Fibroblast of skin of left biceps (primary cell): Measurements from ENCODE around the gene PFKP.
"Not testable (repeated sequence)": the region's sequence is repeated elsewhere in the genome, so short reads cannot be mapped to it uniquely, and the experiment has no call there.

Experiments
- DNase-seq, 2 experiments: peaks; one replicate each; pipeline ENCODE4 v3.0.0-alpha.2; 2013; ENCODE audit warnings: low read depth in 2 of 2

The PFKP gene

DNA sequence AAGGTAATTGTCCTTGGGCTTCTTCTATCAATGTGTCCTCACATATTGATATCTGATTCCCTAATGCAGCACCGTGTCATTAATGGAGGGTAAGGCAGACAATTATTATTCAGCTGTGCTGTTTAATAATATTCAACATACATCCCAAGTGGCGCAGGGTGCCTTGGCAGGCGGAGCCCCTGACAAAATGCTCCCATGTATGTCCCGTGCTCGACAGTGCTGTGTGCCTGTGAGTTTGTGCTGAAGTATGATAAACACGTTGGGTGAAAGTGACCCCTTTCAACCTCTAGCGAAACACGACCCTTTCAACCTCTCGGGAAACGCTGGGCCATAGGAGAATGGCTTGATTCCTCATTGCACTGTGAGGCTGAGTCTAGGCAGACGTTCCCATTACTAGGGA lies 31.3 kb downstream of the PFKP start:
- DNase-seq: no peak

DNA sequence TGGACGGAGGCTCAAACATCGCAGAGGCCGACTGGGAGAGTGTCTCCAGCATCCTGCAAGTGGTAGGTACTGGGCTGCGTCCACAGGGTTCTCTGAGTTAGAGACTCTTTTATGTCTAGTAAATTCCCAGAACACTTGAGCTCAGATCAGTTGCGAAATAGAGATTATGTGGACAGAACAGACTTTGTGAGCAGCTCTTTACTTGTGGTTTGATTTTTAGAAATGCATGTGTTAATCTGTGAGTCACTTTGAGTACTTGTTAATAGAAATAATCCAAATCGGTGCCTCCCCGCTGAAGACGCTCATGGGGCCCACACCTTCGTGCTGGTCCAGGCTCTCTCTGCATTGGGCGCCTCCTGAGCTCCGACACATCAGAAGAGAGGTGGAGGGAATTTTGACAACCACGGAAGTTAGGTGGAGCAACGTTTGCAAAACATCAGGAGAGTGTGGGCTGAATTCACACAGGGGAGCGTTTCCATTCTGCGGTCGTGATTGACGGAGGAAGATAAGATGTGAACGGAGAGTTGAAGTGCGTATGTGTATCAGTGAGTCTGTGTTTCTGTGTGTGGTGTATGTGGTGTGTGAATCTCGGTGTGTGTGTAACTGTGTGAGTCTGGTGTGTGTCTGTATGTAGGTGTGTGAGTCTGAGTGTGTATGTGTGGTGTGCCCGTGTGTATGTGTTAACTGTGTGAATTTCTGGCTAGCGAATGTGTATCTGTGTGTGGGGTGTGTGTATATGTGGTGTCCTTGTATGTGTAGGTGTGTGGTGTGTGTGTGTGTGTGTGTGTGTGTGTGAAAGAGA lies 32.1 kb downstream of the PFKP start:
- peak; percentile 59 to 61 for DNase-seq

DNA sequence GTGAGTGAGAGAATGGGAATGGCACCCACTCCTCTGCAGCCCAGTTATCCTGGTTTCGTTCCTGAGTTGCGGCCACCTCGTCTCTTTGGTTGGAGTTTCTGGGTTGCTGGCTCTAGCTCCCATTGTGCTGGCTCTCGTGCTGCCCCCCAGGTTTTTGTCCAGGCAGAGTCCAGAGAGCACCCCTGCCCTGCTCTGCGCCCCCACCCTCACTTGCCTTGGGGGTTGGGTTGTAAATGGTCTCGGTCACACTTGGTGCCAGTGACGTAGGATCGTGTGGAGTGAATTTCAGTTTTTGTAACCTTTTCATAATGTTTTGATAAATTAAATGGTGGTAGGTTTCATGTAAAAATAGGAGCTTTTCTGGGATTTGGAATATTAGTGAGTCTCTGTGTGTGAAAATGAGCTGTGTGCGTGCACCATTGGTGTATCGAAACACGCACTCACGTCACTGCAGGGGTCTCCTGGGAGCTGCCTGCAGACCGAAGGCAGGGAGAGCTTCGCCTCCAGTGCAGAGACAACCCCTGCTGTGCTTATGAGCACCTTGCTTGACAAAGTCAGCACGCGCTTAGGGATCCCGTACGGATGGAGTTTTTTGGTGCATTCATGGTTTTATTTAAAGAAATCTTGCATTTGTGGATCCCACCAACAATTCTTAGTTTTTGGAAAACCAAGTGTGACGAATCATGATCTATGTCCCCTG lies 32.9 kb downstream of the PFKP start:
- no peak for DNase-seq

- no peak for DNase-seq
These were observed 33.7 kb downstream of the PFKP start for GRCh38 chr10:3100856-3101640.

GRCh38 chr10:3102720-3103427 lies 35.5 kb downstream of the PFKP start:
- DNase-seq: no peak

GRCh38 chr10:3103646-3104045 lies 36.3 kb downstream of the PFKP start:
- DNase-seq: no peak

- no peak for DNase-seq
These were observed 37.0 kb downstream of the PFKP start for GRCh38 chr10:3104251-3104918.

DNA sequence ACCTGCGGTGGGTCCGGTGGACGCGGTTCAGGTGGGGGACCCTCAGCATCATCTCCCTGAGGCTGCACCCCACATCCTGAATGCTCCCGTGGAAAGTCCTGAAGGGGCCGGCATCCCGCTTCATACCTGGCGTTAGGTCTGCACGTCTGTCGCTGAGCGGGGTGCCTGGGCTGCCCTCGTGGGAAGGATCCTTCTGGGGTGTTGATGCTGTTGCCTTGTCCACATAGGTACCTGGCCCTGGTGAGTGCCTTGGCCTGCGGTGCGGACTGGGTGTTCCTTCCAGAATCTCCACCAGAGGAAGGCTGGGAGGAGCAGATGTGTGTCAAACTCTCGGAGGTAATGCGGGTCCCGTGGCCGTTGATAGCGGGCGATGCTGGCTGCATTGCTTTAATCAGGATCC lies 37.8 kb downstream of the PFKP start:
- DNase-seq: no peak

GRCh38 chr10:3105905-3106304 lies 38.6 kb downstream of the PFKP start:
- no peak for DNase-seq

DNA sequence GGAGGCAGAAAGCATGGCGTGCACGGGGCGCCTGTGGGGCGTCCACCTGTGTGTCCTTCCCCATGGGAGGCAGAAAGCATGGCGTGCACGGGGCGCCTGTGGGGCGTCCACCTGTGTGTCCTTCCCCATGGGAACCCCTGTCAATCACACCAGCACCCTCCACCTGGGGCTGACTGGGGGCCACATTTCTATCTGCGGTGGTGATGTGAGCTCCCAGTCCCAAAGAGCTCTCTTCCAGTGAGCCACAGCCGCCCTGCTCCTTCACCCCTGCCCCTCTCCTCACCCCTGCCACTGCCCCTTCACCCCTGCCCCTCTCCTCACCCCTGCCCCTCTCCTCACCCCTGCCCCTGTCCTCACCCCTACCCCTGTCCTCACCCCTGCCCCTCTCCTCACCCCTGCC lies 39.0 kb downstream of the PFKP start:
- not testable (repeated sequence) for DNase-seq

DNA sequence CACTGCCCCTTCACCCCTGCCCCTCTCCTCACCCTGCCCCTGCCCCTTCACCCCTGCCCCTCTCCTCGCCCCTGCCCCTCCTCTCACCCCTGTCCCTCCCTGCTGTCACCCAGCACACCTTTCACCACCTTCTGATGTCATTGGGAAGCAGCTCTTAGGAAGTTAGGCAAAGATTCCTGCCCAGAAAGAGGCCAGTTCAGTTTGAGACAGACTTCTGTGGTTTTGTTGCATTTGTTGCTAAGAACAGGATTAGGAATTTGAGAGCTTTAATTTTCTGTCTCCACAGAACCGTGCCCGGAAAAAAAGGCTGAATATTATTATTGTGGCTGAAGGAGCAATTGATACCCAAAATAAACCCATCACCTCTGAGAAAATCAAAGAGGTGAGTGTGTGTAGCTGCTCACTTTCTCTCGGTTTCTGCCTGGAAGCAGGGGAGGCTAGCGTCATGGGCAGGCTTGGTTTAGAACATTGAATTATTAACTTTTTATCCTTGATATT lies 39.6 kb downstream of the PFKP start:
- DNase-seq: no peak

- no peak for DNase-seq
These were observed 40.1 kb downstream of the PFKP start for GRCh38 chr10:3107426-3107961.

DNA sequence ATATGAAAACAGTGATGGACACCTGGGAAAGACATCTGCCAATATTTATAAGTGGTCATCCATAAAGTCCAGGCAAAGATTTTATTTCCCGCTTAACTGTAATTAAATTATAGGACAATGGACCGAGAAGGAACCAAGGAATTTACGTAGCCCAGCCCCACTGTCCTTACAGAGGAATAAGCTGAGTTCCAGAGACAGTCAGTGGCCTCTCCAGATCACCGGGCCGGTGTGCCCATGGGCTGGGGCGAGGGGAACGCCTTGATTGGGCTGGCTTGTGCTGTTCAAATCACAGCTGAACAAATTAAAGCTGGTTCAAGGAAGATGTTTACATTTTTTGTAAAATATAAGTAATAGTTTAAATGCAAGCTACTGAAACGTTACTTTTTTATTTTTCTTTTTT lies 40.7 kb downstream of the PFKP start:
- DNase-seq: no peak

- DNase-seq: no peak
These were observed 41.3 kb downstream of the PFKP start for GRCh38 chr10:3108575-3109105.

GRCh38 chr10:3109196-3109595 lies 41.8 kb downstream of the PFKP start:
- no peak for DNase-seq

GRCh38 chr10:3109633-3110032 lies 42.3 kb downstream of the PFKP start:
- DNase-seq: no peak

DNA sequence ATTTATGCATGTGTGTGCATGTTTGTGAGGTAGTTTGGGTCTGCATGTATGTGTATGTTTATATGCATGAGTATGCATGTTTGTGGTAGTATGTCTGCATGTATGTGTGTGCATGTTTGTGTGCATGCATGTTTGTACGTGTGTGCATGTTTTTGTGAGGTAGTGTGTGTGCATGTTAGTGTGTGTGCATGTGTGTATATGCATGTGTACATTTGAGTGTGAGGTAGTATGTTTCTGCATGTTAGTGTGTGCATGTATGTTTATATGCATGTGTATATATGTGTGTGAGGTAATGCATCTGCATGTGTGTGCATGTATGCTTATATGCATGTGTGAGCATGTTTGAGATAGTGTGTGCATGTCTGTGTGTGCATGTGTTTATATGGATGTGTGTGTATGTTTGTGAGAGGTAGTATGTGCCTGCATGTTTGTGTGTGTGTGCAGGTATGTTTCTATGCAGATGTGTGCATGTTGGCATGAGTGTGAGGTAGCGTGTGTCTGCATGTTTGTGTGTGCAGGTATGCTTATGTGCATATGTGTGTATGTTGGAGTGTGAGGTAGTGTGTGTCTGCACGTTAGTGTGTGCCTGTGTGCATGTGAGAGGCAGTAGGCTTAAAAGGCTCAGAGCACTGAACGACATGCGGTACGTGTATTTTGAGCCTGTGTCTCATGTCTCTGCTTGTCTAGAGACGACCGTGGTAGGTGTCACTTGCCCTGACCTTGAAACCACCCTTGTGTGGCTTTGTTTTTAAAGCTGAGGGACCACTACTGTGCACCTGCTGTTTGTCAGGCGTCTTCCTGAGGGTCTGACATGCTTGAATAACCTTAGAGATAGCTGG lies 43.7 kb downstream of the PFKP start:
- no peak for DNase-seq

GRCh38 chr10:3111621-3112163 lies 44.3 kb downstream of the PFKP start:
- DNase-seq: no peak

GRCh38 chr10:3113343-3113720 lies 46.0 kb downstream of the PFKP start:
- DNase-seq: no peak
